RWPE2 (cell line): Measurements from ENCODE around the gene TMEM9.

Source experiments
- ATAC-seq: fragments of 200-7000 bp; cut with Tn5 transposase; 3 replicates; pipeline ENCODE4 v1.9.1; 2021; ENCODE audit warnings: low read depth
- DNase-seq: peaks from one replicate; pipeline ENCODE4 v3.0.0-alpha.2; 2020; ENCODE audit warnings: low spot score
- H3K27ac ChIP-seq: fragments of 450-650 bp; 2 replicates; pipeline ENCODE4 v1.5.1; 2017; ENCODE audit warnings: mild to moderate bottlenecking; ENCODE audit not compliant: poor library complexity, severe bottlenecking
- H3K27me3 ChIP-seq: fragments of 250-450 bp; sonication (Bioruptor Pico); 2 replicates; pipeline ENCODE4 v1.5.1; 2021; ENCODE audit warnings: mild to moderate bottlenecking, moderate library complexity; ENCODE audit not compliant: insufficient read depth, poor library complexity, severe bottlenecking
- H3K36me3 ChIP-seq: fragments of 250-450 bp; sonication (Bioruptor Pico); 2 replicates; pipeline ENCODE4 v1.5.1; 2020; ENCODE audit warnings: low read depth, mild to moderate bottlenecking, moderate library complexity
- H3K4me1 ChIP-seq: fragments of 250-450 bp; sonication (Bioruptor Pico); 2 replicates; pipeline ENCODE4 v1.5.1; 2021; ENCODE audit warnings: mild to moderate bottlenecking, moderate library complexity; ENCODE audit not compliant: insufficient read depth, poor library complexity, severe bottlenecking
- H3K4me3 ChIP-seq: fragments of 250-450 bp; sonication (Bioruptor Pico); 2 replicates; pipeline ENCODE4 v1.5.1; 2021; ENCODE audit warnings: mild to moderate bottlenecking, moderate library complexity; ENCODE audit not compliant: severe bottlenecking
- H3K9me3 ChIP-seq: fragments of 250-450 bp; sonication (Bioruptor Pico); 2 replicates; pipeline ENCODE4 v1.5.1; 2021; ENCODE audit warnings: mild to moderate bottlenecking, moderate library complexity; ENCODE audit not compliant: severe bottlenecking
- TF ChIP-seq, protein P1 (sequence below): fragments of 450-650 bp; IDR thresholded peaks from one replicate; pipeline ENCODE4 v1.5.1; 2017; ENCODE audit warnings: mild to moderate bottlenecking, moderate library complexity; ENCODE audit not compliant: poor library complexity, severe bottlenecking

TMEM9 gene

GRCh38 chr1:201096977-201097856 lies 57.1 kb downstream of the TMEM9 start:
- Histone ChIP-seq H3K4me1 (no peaks in the 10 kb centered on the region), H3K9me3 (no peaks in the 10 kb centered on the region), H3K36me3 (no peaks in the 10 kb centered on the region), H3K27me3 (no peaks in the 10 kb centered on the region), H3K27ac (no peak overlapping the region), H3K4me3 (no peak overlapping the region)
- ATAC-seq (no peak), DNase-seq (no peak)
- TF ChIP-seq, protein P1, sequence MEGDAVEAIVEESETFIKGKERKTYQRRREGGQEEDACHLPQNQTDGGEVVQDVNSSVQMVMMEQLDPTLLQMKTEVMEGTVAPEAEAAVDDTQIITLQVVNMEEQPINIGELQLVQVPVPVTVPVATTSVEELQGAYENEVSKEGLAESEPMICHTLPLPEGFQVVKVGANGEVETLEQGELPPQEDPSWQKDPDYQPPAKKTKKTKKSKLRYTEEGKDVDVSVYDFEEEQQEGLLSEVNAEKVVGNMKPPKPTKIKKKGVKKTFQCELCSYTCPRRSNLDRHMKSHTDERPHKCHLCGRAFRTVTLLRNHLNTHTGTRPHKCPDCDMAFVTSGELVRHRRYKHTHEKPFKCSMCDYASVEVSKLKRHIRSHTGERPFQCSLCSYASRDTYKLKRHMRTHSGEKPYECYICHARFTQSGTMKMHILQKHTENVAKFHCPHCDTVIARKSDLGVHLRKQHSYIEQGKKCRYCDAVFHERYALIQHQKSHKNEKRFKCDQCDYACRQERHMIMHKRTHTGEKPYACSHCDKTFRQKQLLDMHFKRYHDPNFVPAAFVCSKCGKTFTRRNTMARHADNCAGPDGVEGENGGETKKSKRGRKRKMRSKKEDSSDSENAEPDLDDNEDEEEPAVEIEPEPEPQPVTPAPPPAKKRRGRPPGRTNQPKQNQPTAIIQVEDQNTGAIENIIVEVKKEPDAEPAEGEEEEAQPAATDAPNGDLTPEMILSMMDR, result no peak

DNA sequence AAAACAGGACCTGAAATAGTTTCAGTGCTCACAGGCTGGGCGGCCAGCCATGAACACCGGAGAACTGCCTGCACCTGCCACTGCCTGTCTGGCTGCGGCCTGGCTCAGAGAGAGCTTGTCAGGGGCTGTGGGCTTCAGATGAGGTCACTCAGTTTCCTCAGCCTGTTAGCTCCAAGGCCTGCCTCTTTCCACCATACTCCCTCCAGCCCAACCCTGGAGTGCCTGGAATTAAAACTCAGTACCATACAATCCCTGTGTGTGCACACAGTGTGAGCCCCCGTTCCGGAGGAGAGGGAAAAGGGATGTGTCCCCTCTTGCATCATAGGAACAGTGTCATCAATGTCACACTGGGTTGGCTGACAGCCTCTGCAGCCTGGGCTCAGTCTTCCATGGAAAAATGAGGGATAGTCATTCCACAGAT lies 58.2 kb downstream of the TMEM9 start:
- DNase-seq (no peak), ATAC-seq (no peak)
- Histone ChIP-seq H3K4me1 (no peaks in the 10 kb centered on the region), H3K9me3 (no peaks in the 10 kb centered on the region), H3K36me3 (no peaks in the 10 kb centered on the region), H3K27me3 (no peaks in the 10 kb centered on the region), H3K4me3 (no peak overlapping the region), H3K27ac (no peak overlapping the region)
- TF ChIP-seq, protein P1, result no peak

DNA sequence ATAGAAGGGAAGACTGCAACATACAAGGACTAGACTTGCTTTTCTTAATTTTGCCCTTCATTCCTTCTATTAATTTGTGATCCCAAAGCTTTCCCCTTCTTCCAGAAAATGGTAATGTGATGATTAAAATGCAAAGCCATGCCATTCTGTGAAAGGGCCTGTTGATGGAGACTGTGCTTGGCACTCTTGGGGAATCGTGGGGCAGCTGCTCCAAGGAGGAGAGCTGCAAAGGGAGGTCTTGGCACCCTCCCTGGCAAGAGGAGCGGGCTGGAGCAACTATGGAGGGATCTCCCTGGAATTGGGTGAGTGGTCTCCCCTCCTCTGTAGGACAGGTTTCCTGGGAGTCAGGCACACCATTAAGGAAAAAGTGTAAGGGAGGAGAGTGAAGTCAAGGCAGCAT lies 58.7 kb downstream of the TMEM9 start:
- DNase-seq (no peak), ATAC-seq (no peak)
- Histone ChIP-seq H3K27ac (no peak overlapping the region), H3K27me3 (no peaks in the 10 kb centered on the region), H3K4me3 (no peak overlapping the region), H3K36me3 (no peaks in the 10 kb centered on the region), H3K4me1 (no peaks in the 10 kb centered on the region), H3K9me3 (no peaks in the 10 kb centered on the region)
- TF ChIP-seq, protein P1, result no peak

GRCh38 chr1:201094832-201095231 lies 59.4 kb downstream of the TMEM9 start:
- TF ChIP-seq, protein P1, result no peak
- Histone ChIP-seq H3K27ac (no peak overlapping the region), H3K9me3 (no peaks in the 10 kb centered on the region), H3K27me3 (no peaks in the 10 kb centered on the region), H3K36me3 (no peaks in the 10 kb centered on the region), H3K4me1 (no peaks in the 10 kb centered on the region), H3K4me3 (no peak overlapping the region)
- DNase-seq (no peak), ATAC-seq (no peak)

GRCh38 chr1:201093962-201094361 lies 60.3 kb downstream of the TMEM9 start:
- Histone ChIP-seq H3K4me3 (no peak overlapping the region), H3K4me1 (no peaks in the 10 kb centered on the region), H3K27ac (no peak overlapping the region), H3K36me3 (no peaks in the 10 kb centered on the region), H3K27me3 (no peaks in the 10 kb centered on the region), H3K9me3 (no peaks in the 10 kb centered on the region)
- TF ChIP-seq, protein P1, result no peak
- ATAC-seq (no peak), DNase-seq (no peak)
